ENCODE data around the gene FXYD6.

FXYD6 gene

GRCh38 chr11:117918366-117919255, 42.2 kb upstream of the FXYD6 start:
- H3K27ac ChIP-seq (ENCODE audit: low read length), result no peak overlapping the region
- no peak overlapping the region for H3K4me3 ChIP-seq (ENCODE audit: low read length)
- WGBS (ENCODE audit: insufficient coverage, insufficient read length), result no CpG with 5 or more reads among the region's 17 CpGs
- DNase-seq (ENCODE audit: low read depth, low spot score), result no peak
- no peaks in the 10 kb centered on the region for H3K4me1 ChIP-seq (ENCODE audit: control insufficient read depth, insufficient read depth, low read length)
- H3K9me3 ChIP-seq (ENCODE audit: control insufficient read depth, insufficient read depth, low read length), result no peaks in the 10 kb centered on the region
- H3K36me3 ChIP-seq (ENCODE audit: control insufficient read depth, insufficient read depth, low read length), result no peaks in the 10 kb centered on the region
- no peaks in the 10 kb centered on the region for H3K27me3 ChIP-seq (ENCODE audit: control insufficient read depth, insufficient read depth, low read length)

GRCh38 chr11:117917591-117918151, 41.2 kb upstream of the FXYD6 start:
- Histone ChIP-seq H3K27me3 (ENCODE audit: control insufficient read depth, insufficient read depth, low read length) (no peaks in the 10 kb centered on the region), H3K9me3 (ENCODE audit: control insufficient read depth, insufficient read depth, low read length) (no peaks in the 10 kb centered on the region), H3K27ac (ENCODE audit: low read length) (no peak overlapping the region), H3K36me3 (ENCODE audit: control insufficient read depth, insufficient read depth, low read length) (no peaks in the 10 kb centered on the region), H3K4me1 (ENCODE audit: control insufficient read depth, insufficient read depth, low read length) (no peaks in the 10 kb centered on the region), H3K4me3 (ENCODE audit: low read length) (no peak overlapping the region)
- no peak for DNase-seq (ENCODE audit: low read depth, low spot score)
- no CpG with 5 or more reads among the region's 5 CpGs for WGBS (ENCODE audit: insufficient coverage, insufficient read length)

- no peaks in the 10 kb centered on the region for H3K9me3 ChIP-seq (ENCODE audit: control insufficient read depth, insufficient read depth, low read length)
- DNase-seq (ENCODE audit: low read depth, low spot score), result no peak
- no peaks in the 10 kb centered on the region for H3K4me1 ChIP-seq (ENCODE audit: control insufficient read depth, insufficient read depth, low read length)
- no peak overlapping the region for H3K4me3 ChIP-seq (ENCODE audit: low read length)
- H3K36me3 ChIP-seq (ENCODE audit: control insufficient read depth, insufficient read depth, low read length), result no peaks in the 10 kb centered on the region
- H3K27me3 ChIP-seq (ENCODE audit: control insufficient read depth, insufficient read depth, low read length), result no peaks in the 10 kb centered on the region
- WGBS (ENCODE audit: insufficient coverage, insufficient read length), result no CpG with 5 or more reads among the region's 11 CpGs
- H3K27ac ChIP-seq (ENCODE audit: low read length), result no peak overlapping the region
Measured at GRCh38 chr11:117916956-117917355, 40.5 kb upstream of the FXYD6 start.

- Histone ChIP-seq H3K36me3 (ENCODE audit: control insufficient read depth, insufficient read depth, low read length) (no peaks in the 10 kb centered on the region), H3K9me3 (ENCODE audit: control insufficient read depth, insufficient read depth, low read length) (no peaks in the 10 kb centered on the region), H3K27me3 (ENCODE audit: control insufficient read depth, insufficient read depth, low read length) (no peaks in the 10 kb centered on the region), H3K4me3 (ENCODE audit: low read length) (no peak overlapping the region), H3K27ac (ENCODE audit: low read length) (no peak overlapping the region), H3K4me1 (ENCODE audit: control insufficient read depth, insufficient read depth, low read length) (no peaks in the 10 kb centered on the region)
- no peak for DNase-seq (ENCODE audit: low read depth, low spot score)
- WGBS (ENCODE audit: insufficient coverage, insufficient read length), result no CpG with 5 or more reads among the region's 9 CpGs
Measured at GRCh38 chr11:117915672-117916235, 39.3 kb upstream of the FXYD6 start.

- H3K4me3 ChIP-seq (ENCODE audit: low read length), result no peak overlapping the region
- H3K36me3 ChIP-seq (ENCODE audit: control insufficient read depth, insufficient read depth, low read length), result no peaks in the 10 kb centered on the region
- H3K9me3 ChIP-seq (ENCODE audit: control insufficient read depth, insufficient read depth, low read length), result no peaks in the 10 kb centered on the region
- no peaks in the 10 kb centered on the region for H3K27me3 ChIP-seq (ENCODE audit: control insufficient read depth, insufficient read depth, low read length)
- no peak for DNase-seq (ENCODE audit: low read depth, low spot score)
- H3K27ac ChIP-seq (ENCODE audit: low read length), result no peak overlapping the region
- no CpG with 5 or more reads among the region's 10 CpGs for WGBS (ENCODE audit: insufficient coverage, insufficient read length)
- no peaks in the 10 kb centered on the region for H3K4me1 ChIP-seq (ENCODE audit: control insufficient read depth, insufficient read depth, low read length)
Measured at GRCh38 chr11:117914991-117915618, 38.6 kb upstream of the FXYD6 start.

GRCh38 chr11:117914398-117914761, 37.9 kb upstream of the FXYD6 start:
- Histone ChIP-seq H3K4me1 (ENCODE audit: control insufficient read depth, insufficient read depth, low read length) (no peaks in the 10 kb centered on the region), H3K36me3 (ENCODE audit: control insufficient read depth, insufficient read depth, low read length) (no peaks in the 10 kb centered on the region), H3K4me3 (ENCODE audit: low read length) (no peak overlapping the region), H3K9me3 (ENCODE audit: control insufficient read depth, insufficient read depth, low read length) (no peaks in the 10 kb centered on the region), H3K27ac (ENCODE audit: low read length) (no peak overlapping the region), H3K27me3 (ENCODE audit: control insufficient read depth, insufficient read depth, low read length) (no peaks in the 10 kb centered on the region)
- no CpG with 5 or more reads among the region's 5 CpGs for WGBS (ENCODE audit: insufficient coverage, insufficient read length)
- DNase-seq (ENCODE audit: low read depth, low spot score), result no peak

GRCh38 chr11:117913736-117914397, 37.4 kb upstream of the FXYD6 start:
- Histone ChIP-seq H3K9me3 (ENCODE audit: control insufficient read depth, insufficient read depth, low read length) (no peaks in the 10 kb centered on the region), H3K4me1 (ENCODE audit: control insufficient read depth, insufficient read depth, low read length) (no peaks in the 10 kb centered on the region), H3K4me3 (ENCODE audit: low read length) (no peak overlapping the region), H3K36me3 (ENCODE audit: control insufficient read depth, insufficient read depth, low read length) (no peaks in the 10 kb centered on the region), H3K27me3 (ENCODE audit: control insufficient read depth, insufficient read depth, low read length) (no peaks in the 10 kb centered on the region), H3K27ac (ENCODE audit: low read length) (no peak overlapping the region)
- no CpG with 5 or more reads among the region's 9 CpGs for WGBS (ENCODE audit: insufficient coverage, insufficient read length)
- no peak for DNase-seq (ENCODE audit: low read depth, low spot score)

- no peaks in the 10 kb centered on the region for H3K9me3 ChIP-seq (ENCODE audit: control insufficient read depth, insufficient read depth, low read length)
- no peak for DNase-seq (ENCODE audit: low read depth, low spot score)
- H3K36me3 ChIP-seq (ENCODE audit: control insufficient read depth, insufficient read depth, low read length), result no peaks in the 10 kb centered on the region
- no peaks in the 10 kb centered on the region for H3K4me1 ChIP-seq (ENCODE audit: control insufficient read depth, insufficient read depth, low read length)
- H3K27ac ChIP-seq (ENCODE audit: low read length), result no peak overlapping the region
- no peaks in the 10 kb centered on the region for H3K27me3 ChIP-seq (ENCODE audit: control insufficient read depth, insufficient read depth, low read length)
- no CpG with 5 or more reads among the region's 7 CpGs for WGBS (ENCODE audit: insufficient coverage, insufficient read length)
- no peak overlapping the region for H3K4me3 ChIP-seq (ENCODE audit: low read length)
Measured at GRCh38 chr11:117912497-117912896, 36.0 kb upstream of the FXYD6 start.

- no peak for DNase-seq (ENCODE audit: low read depth, low spot score)
- no peak overlapping the region for H3K4me3 ChIP-seq (ENCODE audit: low read length)
- no peaks in the 10 kb centered on the region for H3K9me3 ChIP-seq (ENCODE audit: control insufficient read depth, insufficient read depth, low read length)
- no peak overlapping the region for H3K27ac ChIP-seq (ENCODE audit: low read length)
- no peaks in the 10 kb centered on the region for H3K36me3 ChIP-seq (ENCODE audit: control insufficient read depth, insufficient read depth, low read length)
- H3K4me1 ChIP-seq (ENCODE audit: control insufficient read depth, insufficient read depth, low read length), result no peaks in the 10 kb centered on the region
- no peaks in the 10 kb centered on the region for H3K27me3 ChIP-seq (ENCODE audit: control insufficient read depth, insufficient read depth, low read length)
- no CpG with 5 or more reads among the region's 3 CpGs for WGBS (ENCODE audit: insufficient coverage, insufficient read length)
Measured at GRCh38 chr11:117911694-117912093, 35.2 kb upstream of the FXYD6 start.

- WGBS (ENCODE audit: insufficient coverage, insufficient read length), result no CpG with 5 or more reads among the region's 12 CpGs
- no peak overlapping the region for H3K27ac ChIP-seq (ENCODE audit: low read length)
- no peak for DNase-seq (ENCODE audit: low read depth, low spot score)
Measured at GRCh38 chr11:117910941-117911655, 34.6 kb upstream of the FXYD6 start.

More at GRCh38 chr11:117910941-117911655, 34.6 kb upstream of the FXYD6 start:
- Histone ChIP-seq H3K4me1 (ENCODE audit: control insufficient read depth, insufficient read depth, low read length) (no peaks in the 10 kb centered on the region), H3K36me3 (ENCODE audit: control insufficient read depth, insufficient read depth, low read length) (no peaks in the 10 kb centered on the region), H3K9me3 (ENCODE audit: control insufficient read depth, insufficient read depth, low read length) (no peaks in the 10 kb centered on the region), H3K27me3 (ENCODE audit: control insufficient read depth, insufficient read depth, low read length) (no peaks in the 10 kb centered on the region), H3K4me3 (ENCODE audit: low read length) (no peak overlapping the region)

Measured in iPS DF 6.9 (cell line).